LNCAP (cell line): Measurements from ENCODE around the gene LPCAT1.

Experiments
- CTCF ChIP-seq: fragments of 450-650 bp; IDR thresholded peaks from 2 replicates; pipeline ENCODE4 v1.5.1; 2017; ENCODE audit warnings: mild to moderate bottlenecking

LPCAT1 gene

GRCh38 chr5:1462358-1462757, 61.4 kb downstream of the LPCAT1 start:
- TF ChIP-seq CTCF = no peak

- TF ChIP-seq CTCF = no peak
Measured at GRCh38 chr5:1461396-1461795, 62.4 kb downstream of the LPCAT1 start.

- no peak for TF ChIP-seq CTCF
Measured at GRCh38 chr5:1460054-1460682, 63.6 kb downstream of the LPCAT1 start.

GRCh38 chr5:1453613-1454012, 70.1 kb downstream of the LPCAT1 start:
- no peak for TF ChIP-seq CTCF

- no peak for TF ChIP-seq CTCF
Measured at GRCh38 chr5:1449081-1449630, 74.6 kb downstream of the LPCAT1 start.

- no peak for TF ChIP-seq CTCF
Measured at GRCh38 chr5:1448511-1449011, 75.2 kb downstream of the LPCAT1 start.

- no peak for TF ChIP-seq CTCF
Measured at GRCh38 chr5:1447671-1448361, 75.9 kb downstream of the LPCAT1 start.
